ENCODE measurements around the gene UMAD1. TPM values are rescaled to one million over a fixed set of nuclear protein-coding genes. Genes with fewer than 3 reads are reported as not detected.

The UMAD1 gene
- polyA plus RNA-seq, 1 of the 3 experiments (the other 2 are of a cell fraction), result 13.9 TPM

GRCh38 chr7:7693881-7694280, 53.3 kb downstream of the UMAD1 start (continued):
- TF ChIP-seq REST (IDR thresholded peaks at IDR 0.05; ENCODE audit: low read depth, low read length) (no peak), SMC3 (IDR thresholded peaks at IDR 0.05; ENCODE audit: low read depth, low read length) (no peak), EP300 (IDR thresholded peaks at IDR 0.05; ENCODE audit: borderline replicate concordance in 1 of 2, low read depth in 1 of 2, low read length in 1 of 2) (peak in 1 of 2 experiments; percentile 67; a peak in 2 of 4 replicates), EZH2phosphoT487 (IDR thresholded peaks at IDR 0.05; ENCODE audit: borderline replicate concordance, low read depth) (no peak), MXI1 (IDR thresholded peaks at IDR 0.05; ENCODE audit: low read depth, low read length) (no peak), IRF3 (IDR thresholded peaks at IDR 0.05; ENCODE audit: low read depth, low read length) (no peak), GATA2 (CRISPR knock-in tag; IDR thresholded peaks at IDR 0.05) (no peak), RFX5 (IDR thresholded peaks at IDR 0.05; ENCODE audit: low read length) (no peak), USF1 (IDR thresholded peaks at IDR 0.05; ENCODE audit: borderline replicate concordance, low read depth) (no peak), PBX3 (IDR thresholded peaks at IDR 0.05) (peak; percentile 59), CTCF (IDR thresholded peaks at IDR 0.05) (no peak), RCOR1 (IDR thresholded peaks at IDR 0.05; ENCODE audit: low read length) (no peak), FOXM1 (IDR thresholded peaks at IDR 0.05; ENCODE audit: low read depth) (0 out of 2 replicates have a peak, but pooled peaks have one; percentile 26), NFIC (IDR thresholded peaks at IDR 0.05; ENCODE audit: borderline replicate concordance) (peak; percentile 45; the same call in 1 of the 2 replicates), YY1 (IDR thresholded peaks at IDR 0.05; ENCODE audit: low read depth) (peak; percentile 16; the same call in 1 of the 2 replicates), JUND (IDR thresholded peaks at IDR 0.05) (peak; percentile 94), FOXJ3 (CRISPR knock-in tag; IDR thresholded peaks at IDR 0.05) (no peak), POLR2AphosphoS5 (IDR thresholded peaks at IDR 0.05; ENCODE audit: low read depth, low read length) (no peak; the same call in 1 of the 2 replicates), GABPA (IDR thresholded peaks at IDR 0.05; ENCODE audit: low read depth) (no peak), TEAD4 (IDR thresholded peaks at IDR 0.05; ENCODE audit: borderline replicate concordance, insufficient read depth) (peak; percentile 79), SIN3A (IDR thresholded peaks at IDR 0.05; ENCODE audit: borderline replicate concordance, low read depth, low read length) (no peak), MAX (IDR thresholded peaks at IDR 0.05; ENCODE audit: low read depth) (0 out of 2 replicates have a peak, but pooled peaks have one; percentile 26), RXRA (IDR thresholded peaks at IDR 0.05; ENCODE audit: borderline replicate concordance, low read depth) (no peak), MEF2A (IDR thresholded peaks at IDR 0.05; ENCODE audit: borderline replicate concordance, low read depth) (no peak; the same call in 1 of the 2 replicates), FOSL2 (IDR thresholded peaks at IDR 0.05; ENCODE audit: borderline replicate concordance, low read depth) (peak; percentile 93), RAD21 (IDR thresholded peaks at IDR 0.05; ENCODE audit: low read length) (no peak), ELF1 (IDR thresholded peaks at IDR 0.05) (peak; percentile 12; the same call in 1 of the 2 replicates), NRF1 (IDR thresholded peaks at IDR 0.05; ENCODE audit: low read depth, low read length) (no peak)
